Vagina (tissue), 2 donors: ENCODE data around the gene PLCD4.

ENCODE experiments used
- POLR2A ChIP-seq, 2 donors: fragments of 450-650 bp; IDR thresholded peaks; one replicate each; pipeline ENCODE4 v1.6.1; 2017; ENCODE audit warnings: antibody characterized with exemption in 2 of 2, mild to moderate bottlenecking in 2 of 2, moderate library complexity in 2 of 2
- TF ChIP-seq, protein P1 (sequence below), 3 experiments: fragments of 450-650 bp in 2 of 3; fragments of 200-600 bp in 1 of 3; sonication (generic) in 1 of 3; IDR thresholded peaks; one replicate each; pipeline ENCODE4 v1.5.1; 2017 to 2019; ENCODE audit warnings: antibody characterized with exemption in 3 of 3, mild to moderate bottlenecking in 2 of 3, moderate library complexity in 2 of 3

DNA sequence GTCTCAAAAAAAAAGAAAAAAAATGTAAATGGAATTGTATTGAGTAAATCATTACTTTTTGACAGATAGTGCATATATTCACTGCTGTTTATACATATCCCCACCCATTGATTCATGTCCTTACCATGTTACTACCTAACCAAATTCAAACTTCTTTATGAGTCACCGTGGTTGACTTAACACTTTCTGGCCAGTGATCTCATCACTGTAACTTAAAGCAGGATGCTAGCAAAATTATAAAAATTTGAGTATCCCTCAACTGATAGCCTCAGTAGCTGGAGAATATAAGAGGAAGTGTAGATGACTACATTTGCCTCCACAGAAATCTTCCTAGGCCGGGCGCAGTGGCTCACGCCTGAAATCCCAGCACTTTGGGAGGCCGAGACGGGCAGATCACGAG is 25.6 kb upstream of the PLCD4 start:
- TF ChIP-seq POLR2A (IDR thresholded peaks at IDR 0.05): no peak
- TF ChIP-seq, protein P1, sequence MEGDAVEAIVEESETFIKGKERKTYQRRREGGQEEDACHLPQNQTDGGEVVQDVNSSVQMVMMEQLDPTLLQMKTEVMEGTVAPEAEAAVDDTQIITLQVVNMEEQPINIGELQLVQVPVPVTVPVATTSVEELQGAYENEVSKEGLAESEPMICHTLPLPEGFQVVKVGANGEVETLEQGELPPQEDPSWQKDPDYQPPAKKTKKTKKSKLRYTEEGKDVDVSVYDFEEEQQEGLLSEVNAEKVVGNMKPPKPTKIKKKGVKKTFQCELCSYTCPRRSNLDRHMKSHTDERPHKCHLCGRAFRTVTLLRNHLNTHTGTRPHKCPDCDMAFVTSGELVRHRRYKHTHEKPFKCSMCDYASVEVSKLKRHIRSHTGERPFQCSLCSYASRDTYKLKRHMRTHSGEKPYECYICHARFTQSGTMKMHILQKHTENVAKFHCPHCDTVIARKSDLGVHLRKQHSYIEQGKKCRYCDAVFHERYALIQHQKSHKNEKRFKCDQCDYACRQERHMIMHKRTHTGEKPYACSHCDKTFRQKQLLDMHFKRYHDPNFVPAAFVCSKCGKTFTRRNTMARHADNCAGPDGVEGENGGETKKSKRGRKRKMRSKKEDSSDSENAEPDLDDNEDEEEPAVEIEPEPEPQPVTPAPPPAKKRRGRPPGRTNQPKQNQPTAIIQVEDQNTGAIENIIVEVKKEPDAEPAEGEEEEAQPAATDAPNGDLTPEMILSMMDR (IDR thresholded peaks at IDR 0.05): no peak
